ENCODE data around the gene MDFIC. TPM values are rescaled to one million over a fixed set of nuclear protein-coding genes. Genes with fewer than 3 reads are reported as not detected.

The MDFIC gene
- total and polyA plus RNA-seq, 5 donors from 2014 or later: 65.1 to 99.9 (median 87.0) TPM

GRCh38 chr7:115040495-115040894, 118.6 kb downstream of the MDFIC start:
- no peak overlapping the region for H3K4me3 Mint-ChIP-seq
- H3K27ac Mint-ChIP-seq: no peak overlapping the region
- no peaks in the 10 kb centered on the region for H3K27me3 Mint-ChIP-seq
- no peaks in the 10 kb centered on the region for H3K9me3 ChIP-seq (ENCODE audit: control insufficient read depth in 2 of 2, low read length in 2 of 2)
- H3K9me3 Mint-ChIP-seq: peaks cover 0 to 4% (median 0%) of the 10 kb centered on the region in 7 donors
- H3K4me3 ChIP-seq (ENCODE audit: low read depth, low read length): no peak overlapping the region
- no peak overlapping the region for H3K27ac ChIP-seq (ENCODE audit: insufficient read depth, low read length, poor library complexity, severe bottlenecking)
- no peak for ATAC-seq (ENCODE audit: low read depth in 2 of 2)
- no peaks in the 10 kb centered on the region for H3K4me1 ChIP-seq (ENCODE audit: control insufficient read depth, insufficient read depth, low read length, poor library complexity, severe bottlenecking)
- H3K36me3 Mint-ChIP-seq: no peaks in the 10 kb centered on the region
- no peaks in the 10 kb centered on the region for H3K27me3 ChIP-seq (ENCODE audit: control insufficient read depth, insufficient read depth, low read length)
- H3K36me3 ChIP-seq (ENCODE audit: control insufficient read depth, insufficient read depth, low read length): no peaks in the 10 kb centered on the region
- H3K4me1 Mint-ChIP-seq: peaks cover 0 to 6% (median under 1%) of the 10 kb centered on the region in 4 donors
- DNase-seq: no peak

DNA sequence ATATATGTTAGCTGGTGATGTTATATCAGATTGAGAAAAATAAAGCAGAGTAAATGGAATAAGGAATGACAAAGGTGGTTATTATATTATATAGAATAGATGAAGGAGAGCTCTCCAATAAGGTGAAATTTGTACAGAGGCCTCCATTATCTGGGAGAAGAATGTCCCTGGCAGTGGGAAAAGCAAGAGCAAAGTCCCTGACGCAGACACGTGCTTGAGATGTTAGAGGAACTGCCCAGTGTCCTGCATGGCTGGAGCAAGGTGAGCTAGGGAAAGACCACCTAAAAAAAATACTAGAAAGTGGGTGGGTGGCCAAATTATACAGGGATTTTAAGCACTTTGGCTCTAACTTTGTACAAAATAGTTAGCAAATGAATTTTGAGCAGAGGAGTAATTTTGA, 120.7 kb downstream of the MDFIC start:
- H3K9me3 Mint-ChIP-seq: peaks cover 0 to 4% (median 0%) of the 10 kb centered on the region in 7 donors
- Histone ChIP-seq H3K27me3 (ENCODE audit: control insufficient read depth, insufficient read depth, low read length) (no peaks in the 10 kb centered on the region), H3K27ac (ENCODE audit: insufficient read depth, low read length, poor library complexity, severe bottlenecking) (no peak overlapping the region), H3K36me3 (ENCODE audit: control insufficient read depth, insufficient read depth, low read length) (no peaks in the 10 kb centered on the region), H3K4me1 (ENCODE audit: control insufficient read depth, insufficient read depth, low read length, poor library complexity, severe bottlenecking) (no peaks in the 10 kb centered on the region), H3K9me3 (ENCODE audit: control insufficient read depth in 2 of 2, low read length in 2 of 2) (no peaks in the 10 kb centered on the region), H3K4me3 (ENCODE audit: low read depth, low read length) (no peak overlapping the region)
- H3K4me1 Mint-ChIP-seq: peaks cover 0 to 2% (median 0%) of the 10 kb centered on the region in 4 donors
- peaks cover 7% of the 10 kb centered on the region for H3K27me3 Mint-ChIP-seq
- H3K4me3 Mint-ChIP-seq: no peak overlapping the region
- no peaks in the 10 kb centered on the region for H3K36me3 Mint-ChIP-seq
- ATAC-seq (ENCODE audit: low read depth in 2 of 2): no peak
- H3K27ac Mint-ChIP-seq: no peak overlapping the region
- no peak for DNase-seq

DNA sequence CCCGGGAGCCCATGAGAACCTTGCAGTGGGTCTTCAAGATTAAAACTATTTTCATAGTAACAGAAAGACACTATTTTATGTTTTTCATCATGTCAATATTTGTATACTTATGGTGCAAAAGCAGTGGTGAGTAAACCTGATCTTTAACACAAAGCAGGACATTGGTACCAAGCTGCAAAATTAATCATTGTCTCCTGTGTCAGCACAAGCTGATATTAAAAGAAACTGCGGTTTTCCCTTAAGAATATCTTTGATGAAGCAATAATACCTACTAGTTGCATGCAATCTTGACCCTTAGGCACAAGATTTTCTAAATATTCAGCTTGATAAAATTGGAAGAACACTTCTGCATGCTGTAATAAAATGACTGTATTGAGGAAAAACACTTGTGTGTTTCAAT, 121.7 kb downstream of the MDFIC start:
- H3K9me3 ChIP-seq (ENCODE audit: control insufficient read depth in 2 of 2, low read length in 2 of 2): no peaks in the 10 kb centered on the region
- Mint-ChIP-seq H3K27ac (no peak overlapping the region), H3K36me3 (no peaks in the 10 kb centered on the region), H3K9me3 (peaks cover 0 to 4% (median 0%) of the 10 kb centered on the region in 7 donors), H3K4me1 (peaks cover 0 to 2% (median 0%) of the 10 kb centered on the region in 4 donors), H3K27me3 (peaks cover 7% of the 10 kb centered on the region), H3K4me3 (no peak overlapping the region)
- H3K27ac ChIP-seq (ENCODE audit: insufficient read depth, low read length, poor library complexity, severe bottlenecking): no peak overlapping the region
- DNase-seq: no peak
- H3K27me3 ChIP-seq (ENCODE audit: control insufficient read depth, insufficient read depth, low read length): no peaks in the 10 kb centered on the region
- no peak for ATAC-seq (ENCODE audit: low read depth in 2 of 2)
- no peaks in the 10 kb centered on the region for H3K4me1 ChIP-seq (ENCODE audit: control insufficient read depth, insufficient read depth, low read length, poor library complexity, severe bottlenecking)
- no peaks in the 10 kb centered on the region for H3K36me3 ChIP-seq (ENCODE audit: control insufficient read depth, insufficient read depth, low read length)
- no peak overlapping the region for H3K4me3 ChIP-seq (ENCODE audit: low read depth, low read length)

DNA sequence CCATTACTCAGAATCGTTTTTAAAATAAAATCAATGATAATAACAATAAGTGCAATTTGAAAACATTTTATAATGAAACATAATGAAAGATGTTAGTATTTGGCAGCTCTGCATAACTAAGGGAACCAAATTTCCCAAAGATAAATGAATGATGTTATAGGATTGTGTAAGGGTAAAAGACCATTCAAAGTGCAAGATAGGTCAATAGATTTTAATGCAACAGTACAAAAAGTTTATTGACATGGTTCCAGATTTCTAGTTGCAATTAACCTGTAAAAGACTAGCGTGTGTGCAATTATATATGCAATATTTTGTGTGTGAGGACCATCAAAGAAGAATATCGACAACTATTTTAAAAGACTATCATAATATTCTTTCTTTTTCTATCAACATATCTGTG, 122.3 kb downstream of the MDFIC start:
- Mint-ChIP-seq H3K36me3 (no peaks in the 10 kb centered on the region), H3K27me3 (peaks cover 7% of the 10 kb centered on the region), H3K4me3 (no peak overlapping the region), H3K4me1 (peaks cover 0 to 2% (median 0%) of the 10 kb centered on the region in 4 donors), H3K27ac (no peak overlapping the region), H3K9me3 (peaks cover 0 to 4% (median 0%) of the 10 kb centered on the region in 7 donors)
- Histone ChIP-seq H3K27me3 (ENCODE audit: control insufficient read depth, insufficient read depth, low read length) (no peaks in the 10 kb centered on the region), H3K4me1 (ENCODE audit: control insufficient read depth, insufficient read depth, low read length, poor library complexity, severe bottlenecking) (no peaks in the 10 kb centered on the region), H3K4me3 (ENCODE audit: low read depth, low read length) (no peak overlapping the region), H3K36me3 (ENCODE audit: control insufficient read depth, insufficient read depth, low read length) (no peaks in the 10 kb centered on the region), H3K9me3 (ENCODE audit: control insufficient read depth in 2 of 2, low read length in 2 of 2) (no peaks in the 10 kb centered on the region), H3K27ac (ENCODE audit: insufficient read depth, low read length, poor library complexity, severe bottlenecking) (no peak overlapping the region)
- DNase-seq (no peak), ATAC-seq (ENCODE audit: low read depth in 2 of 2) (no peak)

DNA sequence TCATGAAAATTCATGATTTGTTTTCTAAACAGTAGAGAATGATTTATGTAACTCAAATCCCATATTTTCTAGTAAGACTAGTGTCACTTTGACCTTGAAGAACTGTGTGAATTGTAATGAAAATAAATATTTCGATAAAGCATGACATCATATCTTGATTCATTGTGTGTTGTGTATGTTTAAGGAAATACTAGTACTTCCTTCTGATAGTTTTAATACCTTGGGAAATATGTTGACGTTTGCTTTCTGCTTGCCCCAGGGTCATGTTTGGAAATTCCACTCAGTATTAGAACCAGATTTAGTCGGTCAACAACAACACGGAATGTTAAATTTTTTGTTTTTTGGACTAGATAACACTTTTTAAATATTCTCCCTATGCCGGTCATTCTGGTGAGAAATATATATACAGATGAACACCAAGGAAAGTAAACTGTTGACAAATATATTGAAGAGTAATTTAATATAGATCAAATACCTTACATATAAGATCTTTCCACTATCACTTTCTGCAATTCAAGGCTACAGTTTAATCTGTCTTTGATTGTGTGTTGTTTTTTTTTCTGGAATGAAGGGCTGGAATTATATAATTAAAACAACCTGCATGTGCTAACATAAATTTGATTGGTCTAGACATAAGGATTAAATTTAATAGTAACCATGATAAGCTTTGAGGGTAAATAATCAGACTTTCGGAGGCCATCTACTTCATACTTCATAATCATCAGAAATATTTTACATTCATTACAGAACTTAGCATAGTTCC, 126.2 kb downstream of the MDFIC start:
- Mint-ChIP-seq H3K27ac (no peak overlapping the region), H3K9me3 (peaks cover 0 to 3% (median 0%) of the 10 kb centered on the region in 7 donors), H3K36me3 (peaks cover 3% of the 10 kb centered on the region)

GRCh38 chr7:115052706-115053105, 130.8 kb downstream of the MDFIC start:
- no peaks in the 10 kb centered on the region for H3K4me1 ChIP-seq (ENCODE audit: control insufficient read depth, insufficient read depth, low read length, poor library complexity, severe bottlenecking)
- Mint-ChIP-seq H3K27ac (no peak overlapping the region), H3K9me3 (peaks cover 0 to 3% (median 0%) of the 10 kb centered on the region in 7 donors), H3K4me1 (peaks cover 0 to 2% (median 0%) of the 10 kb centered on the region in 4 donors), H3K27me3 (peaks cover 10% of the 10 kb centered on the region), H3K4me3 (no peak overlapping the region), H3K36me3 (peaks cover 3% of the 10 kb centered on the region)
- ATAC-seq (ENCODE audit: low read depth in 2 of 2) (no peak), DNase-seq (no peak)
- no peak overlapping the region for H3K27ac ChIP-seq (ENCODE audit: insufficient read depth, low read length, poor library complexity, severe bottlenecking)
- no peaks in the 10 kb centered on the region for H3K36me3 ChIP-seq (ENCODE audit: control insufficient read depth, insufficient read depth, low read length)
- H3K9me3 ChIP-seq (ENCODE audit: control insufficient read depth in 2 of 2, low read length in 2 of 2): no peaks in the 10 kb centered on the region
- no peak overlapping the region for H3K4me3 ChIP-seq (ENCODE audit: low read depth, low read length)
- H3K27me3 ChIP-seq (ENCODE audit: control insufficient read depth, insufficient read depth, low read length): no peaks in the 10 kb centered on the region

More for the DNA sequence above, 126.2 kb downstream of the MDFIC start:
- Mint-ChIP-seq H3K4me3 (no peak overlapping the region), H3K4me1 (peaks cover 0 to 2% (median 0%) of the 10 kb centered on the region in 4 donors), H3K27me3 (peaks cover 13% of the 10 kb centered on the region)
- Histone ChIP-seq H3K9me3 (ENCODE audit: control insufficient read depth in 2 of 2, low read length in 2 of 2) (no peaks in the 10 kb centered on the region), H3K4me3 (ENCODE audit: low read depth, low read length) (no peak overlapping the region), H3K4me1 (ENCODE audit: control insufficient read depth, insufficient read depth, low read length, poor library complexity, severe bottlenecking) (no peaks in the 10 kb centered on the region), H3K27me3 (ENCODE audit: control insufficient read depth, insufficient read depth, low read length) (no peaks in the 10 kb centered on the region), H3K36me3 (ENCODE audit: control insufficient read depth, insufficient read depth, low read length) (no peaks in the 10 kb centered on the region), H3K27ac (ENCODE audit: insufficient read depth, low read length, poor library complexity, severe bottlenecking) (no peak overlapping the region)
- ATAC-seq (ENCODE audit: low read depth in 2 of 2) (no peak), DNase-seq (no peak)

DNA sequence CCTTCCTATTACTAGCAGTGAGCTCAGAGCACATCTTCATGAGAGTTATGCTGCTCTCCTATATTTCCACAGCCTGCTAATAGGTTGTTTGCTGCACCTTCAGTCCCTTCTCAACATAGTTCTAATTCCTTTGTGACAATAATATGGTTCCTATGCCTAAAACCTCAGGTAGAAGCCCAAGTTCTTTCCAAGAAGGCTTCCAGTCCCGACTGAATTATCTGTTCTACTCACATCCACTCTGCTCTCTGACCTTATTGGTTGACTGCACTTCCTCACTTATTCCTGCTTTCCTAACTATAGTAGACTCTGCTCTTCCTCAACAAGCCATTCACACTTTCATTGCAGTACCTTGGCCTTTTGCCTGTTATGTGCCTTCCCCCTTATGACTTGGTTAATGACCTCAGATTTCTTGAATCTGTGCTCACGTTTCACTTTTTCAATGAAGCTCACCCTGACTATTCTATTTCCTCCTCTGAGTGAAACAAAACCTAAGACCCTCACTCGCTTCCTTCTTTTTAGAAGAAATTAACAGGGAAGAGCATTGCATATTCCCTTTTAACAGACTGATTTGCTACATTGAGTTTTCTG, 132.7 kb downstream of the MDFIC start:
- H3K4me3 Mint-ChIP-seq: no peak overlapping the region
- no peak for DNase-seq
- H3K9me3 Mint-ChIP-seq: peaks cover 0 to 5% (median 0%) of the 10 kb centered on the region in 7 donors
- H3K4me1 Mint-ChIP-seq: peaks cover 0 to 2% (median 0%) of the 10 kb centered on the region in 4 donors
- H3K4me1 ChIP-seq (ENCODE audit: control insufficient read depth, insufficient read depth, low read length, poor library complexity, severe bottlenecking): no peaks in the 10 kb centered on the region
- H3K27ac ChIP-seq (ENCODE audit: insufficient read depth, low read length, poor library complexity, severe bottlenecking): no peak overlapping the region
- peaks cover 3% of the 10 kb centered on the region for H3K36me3 Mint-ChIP-seq
- H3K27me3 ChIP-seq (ENCODE audit: control insufficient read depth, insufficient read depth, low read length): no peaks in the 10 kb centered on the region
- H3K27ac Mint-ChIP-seq: no peak overlapping the region
- no peaks in the 10 kb centered on the region for H3K36me3 ChIP-seq (ENCODE audit: control insufficient read depth, insufficient read depth, low read length)
- H3K9me3 ChIP-seq (ENCODE audit: control insufficient read depth in 2 of 2, low read length in 2 of 2): no peaks in the 10 kb centered on the region
- H3K4me3 ChIP-seq (ENCODE audit: low read depth, low read length): no peak overlapping the region
- no peak for ATAC-seq (ENCODE audit: low read depth in 2 of 2)
- peaks cover 10% of the 10 kb centered on the region for H3K27me3 Mint-ChIP-seq
